ENCODE data around the gene TPSG1. TPM values are rescaled to one million over a fixed set of nuclear protein-coding genes. Genes with fewer than 3 reads are reported as not detected.

Gene TPSG1
- total RNA-seq, 1 experiment from 2014 or later, result not detected

GRCh38 chr16:1210461-1210860 lies 14.6 kb downstream of the TPSG1 start:
- Histone ChIP-seq H3K4ac (ENCODE audit: low read depth, low read length) (no peak overlapping the region), H2AFZ (ENCODE audit: low read length) (no peak overlapping the region), H3K9me3 (ENCODE audit: control insufficient read depth, low read depth, low read length) (no peaks in the 10 kb centered on the region), H3T11ph (ENCODE audit: low read length) (no peak overlapping the region), H3K79me2 (ENCODE audit: insufficient read depth, low read length) (no peaks in the 10 kb centered on the region), H3K14ac (ENCODE audit: insufficient read depth, low read length) (no peak overlapping the region), H2BK15ac (ENCODE audit: low read depth, low read length) (no peak overlapping the region), H4K91ac (ENCODE audit: insufficient read length, low read depth, low read length) (no peak overlapping the region), H3K18ac (ENCODE audit: insufficient read length, low read depth, low read length) (no peak overlapping the region), H3K23ac (ENCODE audit: insufficient read length, low read depth, low read length) (no peak overlapping the region), H2AK5ac (ENCODE audit: insufficient read length, low read length) (no peak overlapping the region), H3K56ac (ENCODE audit: insufficient read length, low read depth, low read length) (no peak overlapping the region), H2BK5ac (ENCODE audit: insufficient read length, low read length) (no peak overlapping the region), H2BK120ac (ENCODE audit: low read depth, low read length, poor library complexity, severe bottlenecking) (no peak overlapping the region), H3K4me1 (ENCODE audit: insufficient read depth, low read length) (no peaks in the 10 kb centered on the region), H3K4me2 (ENCODE audit: insufficient read depth, insufficient read length, low read length) (no peak overlapping the region), H2BK20ac (ENCODE audit: low read depth, low read length, poor library complexity, severe bottlenecking) (no peak overlapping the region), H4K8ac (replicated peaks; ENCODE audit: insufficient read length, low read depth, low read length) (no peak overlapping the region), H2BK12ac (ENCODE audit: insufficient read length, low read depth, low read length) (no peak overlapping the region), H3K23me2 (ENCODE audit: insufficient read length, low read depth, low read length, poor library complexity, severe bottlenecking) (no peaks in the 10 kb centered on the region), H3K27me3 (ENCODE audit: insufficient read depth, low read length) (no peaks in the 10 kb centered on the region), H3K79me1 (ENCODE audit: insufficient read depth, low read depth, low read length, poor library complexity, severe bottlenecking) (no peaks in the 10 kb centered on the region), H3K27ac (ENCODE audit: insufficient read length, low read depth, low read length) (no peak overlapping the region), H3K9ac (ENCODE audit: extremely low read depth, insufficient read length, low read length) (no peak overlapping the region), H4K20me1 (ENCODE audit: control insufficient read depth, insufficient read depth, insufficient read length) (no peaks in the 10 kb centered on the region), H4K5ac (ENCODE audit: insufficient read length, low read depth, low read length) (no peak overlapping the region)
- Mint-ChIP-seq H3K4me1 (no peaks in the 10 kb centered on the region), H3K27ac (no peak overlapping the region), H3K36me3 (ENCODE audit: insufficient read depth in 1 of 3, low read depth in 3 of 3) (peaks cover 0 to 34% (median 27%) of the 10 kb centered on the region in 3 experiments; a peak in 6 of 7 replicates), H3K9me3 (no peaks in the 10 kb centered on the region), H3K4me3 (no peak overlapping the region), H3K27me3 (ENCODE audit: low read depth) (no peaks in the 10 kb centered on the region)
- no CpG with 5 or more reads among the region's 23 CpGs for WGBS (ENCODE audit: extremely low coverage, insufficient read length, low lambda C conversion rate)
- TF ChIP-seq CTCF (conservative IDR thresholded peaks at IDR 0.05), result no peak
- DNase-seq, result no peak

Data from H9 (cell line).